Aorta (tissue), 5 donors: ENCODE results near the gene COL1A2. TPM values are rescaled to one million over a fixed set of nuclear protein-coding genes. Genes with fewer than 3 reads are reported as not detected.

Source experiments
- ATAC-seq: fragments of 200-7000 bp; cut with Tn5 transposase; one replicate; pipeline ENCODE4 v1.9.1; 2022; ENCODE audit warnings: moderate library complexity; ENCODE audit not compliant: low FRiP score
- DNase-seq, 2 donors: peaks; one replicate each; pipeline ENCODE4 v3.0.0-alpha.2; 2020
- H3K27ac ChIP-seq, 2 donors: one replicate each; pipeline ENCODE4 v1.5.1; 2013; ENCODE audit warnings: low read length in 2 of 2, mild to moderate bottlenecking in 2 of 2, moderate library complexity in 2 of 2, control low read depth in 1 of 2, inconsistent platforms in 1 of 2, low read depth in 1 of 2
- H3K27me3 ChIP-seq, 2 donors: one replicate each; pipeline ENCODE4 v1.6.1; 2013; ENCODE audit warnings: control low read depth in 1 of 2, low read length in 1 of 2, mild to moderate bottlenecking in 1 of 2, moderate library complexity in 1 of 2; ENCODE audit not compliant: insufficient read depth in 2 of 2, control insufficient read depth in 1 of 2
- H3K36me3 ChIP-seq, 2 donors: one replicate each; pipeline ENCODE4 v1.6.1; 2013; ENCODE audit warnings: control low read depth in 1 of 2, low read length in 1 of 2, mild to moderate bottlenecking in 1 of 2; ENCODE audit not compliant: insufficient read depth in 2 of 2, control insufficient read depth in 1 of 2
- H3K4me1 ChIP-seq, 2 donors: one replicate each; pipeline ENCODE4 v1.6.1; 2013; ENCODE audit warnings: low read length in 2 of 2, control low read depth in 1 of 2, mild to moderate bottlenecking in 1 of 2, moderate library complexity in 1 of 2; ENCODE audit not compliant: insufficient read depth in 2 of 2, control insufficient read depth in 1 of 2
- H3K4me3 ChIP-seq, 2 donors: one replicate each; pipeline ENCODE4 v1.5.1; 2013; ENCODE audit warnings: low read length in 2 of 2, control low read depth in 1 of 2, mild to moderate bottlenecking in 1 of 2
- H3K9me3 ChIP-seq: one replicate; pipeline ENCODE4 v1.6.1; 2013; ENCODE audit warnings: mild to moderate bottlenecking, low read length; ENCODE audit not compliant: control insufficient read depth
- WGBS, 2 donors: extraction: QIAGEN DNeasy Blood & Tissue Kit; methylation state at CpG; one replicate each; pipeline ENCODE4 v1.1.7; 2013; 5-methylcytosine and 5-hydroxymethylcytosine counted together
- intact Hi-C, 2 donors: fragments of 100-400 bp; cut with DNase I; formaldehyde crosslinking; loops; one replicate each; pipeline versions ENCODE4 v1.14.2 to v1.15.0; 2022
- polyA plus RNA-seq, 2 donors: library from polyadenylated mRNA; stranded (reverse); fragments of 200-250 nt; gene quantifications; one replicate each; pipeline ENCODE4 v1.2.3, GENCODE V29; 2013
- total RNA-seq, 2 donors: library from RNA; stranded (reverse); fragmentation: NEBNext Ultra II Directional; extraction: Animal tissue kit (Norgen Biotek cat#: 25700); gene quantifications; one replicate each; pipeline ENCODE4 v1.2.1, GENCODE V29; 2021
- donor health status: healthy with polysubstance abuse.
- donor health status: Bipolar disorder and iron deficiency.
- donor health status: DM: no; HTN: no; CAD: no.
- donor health status: DM: no; HTN: no; CAD: no.
- donor health status: DM: yes; HTN: yes; CAD: no.

COL1A2 gene
- total and polyA plus RNA-seq, 4 donors = 282 to 1,770 (median 945) TPM

GRCh38 chr7:94388540-94388939 is 6.2 kb upstream of the COL1A2 start:
- H3K4me3 ChIP-seq = no peak overlapping the region
- H3K27me3 ChIP-seq = no peaks in the 10 kb centered on the region
- no peak for ATAC-seq
- intact Hi-C loops = no loop called here
- no peaks in the 10 kb centered on the region for H3K4me1 ChIP-seq
- no peak for DNase-seq
- no peak overlapping the region for H3K27ac ChIP-seq
- peaks cover 0 to 2% of the 10 kb centered on the region in 2 donors for H3K36me3 ChIP-seq
- no peaks in the 10 kb centered on the region for H3K9me3 ChIP-seq
- 68 to 88% methylated on average over 1 of the region's 1 CpG for WGBS, 2 donors

- Histone ChIP-seq H3K36me3 (peaks cover 0 to under 1% of the 10 kb centered on the region in 2 donors), H3K27ac (no peak overlapping the region), H3K4me1 (peaks cover 0 to 2% of the 10 kb centered on the region in 2 donors), H3K27me3 (no peaks in the 10 kb centered on the region), H3K9me3 (no peaks in the 10 kb centered on the region), H3K4me3 (no peak overlapping the region)
- DNase-seq (no peak), ATAC-seq (no peak)
- intact Hi-C loops = no loop called here
- WGBS, 2 donors = 79 to 86% methylated on average over 1 of the region's 1 CpG
These were observed 5.3 kb upstream of the COL1A2 start for GRCh38 chr7:94389381-94389780.

DNA sequence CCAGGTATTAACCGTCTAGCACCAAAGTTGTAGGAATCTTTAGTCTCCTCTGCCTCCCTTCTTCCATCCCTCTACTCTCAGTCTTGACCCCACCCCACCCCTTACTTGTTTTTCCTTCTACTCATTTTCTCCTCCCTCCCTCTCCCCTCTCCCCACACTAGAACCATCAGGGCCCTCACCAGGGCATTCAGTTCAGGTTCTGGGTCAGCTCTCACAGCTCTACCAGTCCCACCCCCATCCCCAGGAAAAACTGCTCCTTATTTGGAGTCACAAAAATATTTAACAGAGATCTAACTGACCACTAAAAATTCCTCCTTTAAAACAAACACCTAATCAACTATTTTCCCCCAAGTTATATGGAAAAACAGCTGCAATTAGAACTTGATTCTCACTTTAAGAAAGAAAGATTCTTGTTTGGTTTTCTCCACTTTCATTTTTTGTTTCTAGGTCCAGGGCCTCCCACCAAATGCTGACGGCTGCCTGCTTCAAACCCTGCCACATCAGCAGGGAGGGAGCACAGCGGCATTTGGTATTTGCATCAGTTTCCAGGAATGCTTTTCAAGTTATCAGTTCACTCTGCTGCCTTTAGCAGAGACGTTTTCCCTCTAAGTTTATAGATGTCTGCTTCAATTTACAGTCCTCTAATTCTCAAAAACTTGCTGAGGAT is 2.8 kb upstream of the COL1A2 start:
- no peaks in the 10 kb centered on the region for H3K36me3 ChIP-seq
- no peaks in the 10 kb centered on the region for H3K27me3 ChIP-seq
- no peak overlapping the region for H3K4me3 ChIP-seq
- peak overlapping the region; percentile 5 to 90 for H3K27ac ChIP-seq
- WGBS, 2 donors = 4 to 15% methylated on average over 4 of the region's 4 CpGs
- DNase-seq (peak; percentile 60 to 77), ATAC-seq (no peak)
- no peaks in the 10 kb centered on the region for H3K9me3 ChIP-seq
- intact Hi-C loops = loop anchor here in 1 of 2 donors (1.0 kb wide), 1 partner anchor 17 kb away; no protein-coding TSS in a partner anchor
- peaks cover 0 to 2% of the 10 kb centered on the region in 2 donors for H3K4me1 ChIP-seq

DNA sequence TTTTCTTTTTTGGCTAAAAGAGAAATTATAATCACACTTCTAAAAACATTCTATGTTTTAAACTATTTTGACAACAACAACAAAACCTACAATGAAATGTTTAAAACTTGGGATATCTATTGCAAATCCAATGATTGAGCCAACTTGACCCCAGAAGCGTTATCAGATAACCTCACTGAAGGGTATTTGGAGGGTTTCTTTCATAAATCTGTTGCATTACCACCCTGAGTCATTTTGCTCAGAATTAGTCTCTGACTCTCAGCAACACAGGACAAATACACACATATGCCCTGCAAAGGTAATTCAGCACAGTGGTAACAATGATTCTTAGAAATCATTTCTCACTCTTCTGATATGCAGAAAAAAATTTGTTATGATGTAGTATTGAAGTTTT is 2.3 kb upstream of the COL1A2 start:
- ATAC-seq = no peak

DNA sequence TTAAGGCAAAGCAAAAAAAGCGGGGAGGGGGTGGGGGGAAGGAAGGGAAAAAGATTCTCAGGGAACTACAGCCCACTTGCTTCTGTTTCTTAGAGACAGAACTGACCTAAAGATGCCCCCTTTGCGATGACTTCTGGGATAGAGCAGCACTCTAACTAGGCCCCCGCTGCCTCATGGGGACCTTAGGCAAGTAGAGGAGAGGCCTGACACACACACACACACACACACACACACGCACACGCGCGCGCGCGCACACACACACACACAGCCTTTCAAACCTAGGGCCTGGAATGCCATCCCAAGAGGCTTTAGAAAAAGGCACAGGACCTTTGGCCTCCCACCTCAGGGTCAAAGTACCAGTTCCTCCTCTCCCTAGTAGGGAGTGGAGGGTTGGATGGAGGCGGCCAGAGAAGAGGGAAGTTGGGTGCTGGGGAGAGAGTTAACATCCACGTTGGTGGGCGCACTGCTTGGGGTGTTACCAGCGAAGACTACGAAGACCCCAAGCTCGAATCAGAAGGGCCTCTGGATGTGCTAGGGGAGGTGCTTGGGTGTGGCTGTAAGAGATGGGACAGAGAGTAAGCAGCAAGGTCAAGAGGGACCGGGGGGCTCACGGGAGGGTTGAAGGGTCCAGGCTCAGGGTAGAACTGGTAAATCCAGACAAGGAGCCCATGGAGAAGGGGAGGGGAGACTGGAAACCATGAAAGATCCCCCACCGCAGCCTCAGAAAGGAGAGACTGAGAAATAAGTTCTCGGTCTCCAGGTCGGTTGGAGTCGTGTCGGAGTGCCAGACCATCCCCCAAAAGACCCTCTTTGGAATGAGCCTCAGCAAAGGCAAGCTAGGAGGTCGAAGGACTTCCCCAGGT is 1.2 kb upstream of the COL1A2 start:
- intact Hi-C loops = loop anchor here in 1 of 2 donors (2.0 kb wide), 1 partner anchor 19 kb away; no protein-coding TSS in a partner anchor
- Histone ChIP-seq H3K4me3 (peak overlapping the region in 1 of 2 donors; percentile 97), H3K9me3 (no peaks in the 10 kb centered on the region), H3K4me1 (peaks cover 0 to 2% of the 10 kb centered on the region in 2 donors), H3K27ac (peak overlapping the region; percentile 77 to 99), H3K36me3 (no peaks in the 10 kb centered on the region), H3K27me3 (no peaks in the 10 kb centered on the region)
- ATAC-seq (peak; percentile 34), DNase-seq (peak; percentile 69 to 72)
- WGBS, 2 donors = 20 to 31% methylated on average over 24 of the region's 24 CpGs

More for the DNA sequence above, 2.3 kb upstream of the COL1A2 start:
- Histone ChIP-seq H3K27ac (peak overlapping the region; percentile 30 to 90), H3K4me3 (no peak overlapping the region), H3K9me3 (no peaks in the 10 kb centered on the region), H3K4me1 (peaks cover 0 to 2% of the 10 kb centered on the region in 2 donors), H3K27me3 (no peaks in the 10 kb centered on the region), H3K36me3 (no peaks in the 10 kb centered on the region)
- intact Hi-C loops = loop anchor here in 1 of 2 donors (1.0 kb wide), 1 partner anchor 17 kb away; no protein-coding TSS in a partner anchor
- DNase-seq = no peak
- 0 to 6% methylated on average over 1 of the region's 1 CpG for WGBS, 2 donors

DNA sequence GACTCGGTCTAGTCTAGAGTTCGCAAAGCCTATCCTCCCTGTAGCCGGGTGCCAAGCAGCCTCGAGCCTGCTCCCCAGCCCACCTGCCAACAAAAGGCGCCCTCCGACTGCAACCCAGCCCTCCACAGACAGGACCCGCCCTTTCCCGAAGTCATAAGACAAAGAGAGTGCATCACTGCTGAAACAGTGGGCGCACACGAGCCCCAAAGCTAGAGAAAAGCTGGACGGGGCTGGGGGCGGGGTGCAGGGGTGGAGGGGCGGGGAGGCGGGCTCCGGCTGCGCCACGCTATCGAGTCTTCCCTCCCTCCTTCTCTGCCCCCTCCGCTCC is 622 bp upstream of the COL1A2 start:
- 2 to 5% methylated on average over 19 of the region's 19 CpGs for WGBS, 2 donors
- ATAC-seq (no peak), DNase-seq (peak in 1 of 2 donors; percentile 66)
- Histone ChIP-seq H3K27me3 (no peaks in the 10 kb centered on the region), H3K36me3 (no peaks in the 10 kb centered on the region), H3K4me3 (peak overlapping the region; percentile 44 to 97), H3K27ac (peak overlapping the region; percentile 77 to 99), H3K4me1 (peaks cover 0 to 2% of the 10 kb centered on the region in 2 donors), H3K9me3 (no peaks in the 10 kb centered on the region)
- intact Hi-C loops = loop anchor here in 1 of 2 donors (2.0 kb wide), 1 partner anchor 19 kb away; no protein-coding TSS in a partner anchor

- peak overlapping the region; percentile 85 to 97 for H3K4me3 ChIP-seq
- no peaks in the 10 kb centered on the region for H3K27me3 ChIP-seq
- H3K36me3 ChIP-seq = peaks cover 0 to 1% of the 10 kb centered on the region in 2 donors
- WGBS, 2 donors = 2% methylated on average over 14 of the region's 14 CpGs
- H3K4me1 ChIP-seq = peaks cover 0 to 2% of the 10 kb centered on the region in 2 donors
- H3K27ac ChIP-seq = peak overlapping the region; percentile 94 to 97
- no peaks in the 10 kb centered on the region for H3K9me3 ChIP-seq
- intact Hi-C loops = loop anchor here (1.0 to 5.0 kb wide), 3 partner anchors 21 to 99 kb away; no protein-coding TSS in a partner anchor
- peak; percentile 92 for ATAC-seq
- DNase-seq = peak in 1 of 2 donors; percentile 38
These were observed 694 bp downstream of the COL1A2 start for GRCh38 chr7:94395141-94396036.

GRCh38 chr7:94396037-94396431 is 1.3 kb downstream of the COL1A2 start:
- Histone ChIP-seq H3K9me3 (no peaks in the 10 kb centered on the region), H3K27me3 (no peaks in the 10 kb centered on the region), H3K36me3 (peaks cover 0 to 1% of the 10 kb centered on the region in 2 donors), H3K4me3 (peak overlapping the region; percentile 85 to 97), H3K27ac (peak overlapping the region; percentile 56 to 77), H3K4me1 (peaks cover 0 to 2% of the 10 kb centered on the region in 2 donors)
- intact Hi-C loops = loop anchor here in 1 of 2 donors (5.0 kb wide), 1 partner anchor 36 kb away; no protein-coding TSS in a partner anchor
- ATAC-seq (peak; percentile 40), DNase-seq (no peak)
- WGBS, 2 donors = 0 to 5% methylated on average over 3 of the region's 3 CpGs
